Measurements from ENCODE around the gene DYNC1H1. TPM values are rescaled to one million over a fixed set of nuclear protein-coding genes. Genes with fewer than 3 reads are reported as not detected.
A peak's percentile ranks its signal among the peaks of the same experiment; 100 is the strongest.

The DYNC1H1 gene
- total RNA-seq, 1 experiment from 2014 or later: 606 TPM

GRCh38 chr14:101966742-101967141 lies 2.4 kb downstream of the DYNC1H1 start:
- ChIA-PET CTCF (no interaction called here), POLR2A (ENCODE audit: unreplicated experiment) (interaction anchor here (0.6 kb wide), 1 partner anchor 157 kb away, joined by 3 read pairs; no protein-coding TSS in a partner anchor)
- peak; percentile 30 for DNase-seq
- Histone ChIP-seq H3K4me1 (ENCODE audit: insufficient read depth, low read length) (peaks cover 59% of the 10 kb centered on the region), H3K27ac (ENCODE audit: low read length) (peak overlapping the region; percentile 56), H3K36me3 (ENCODE audit: low read depth, low read length) (peaks cover 26% of the 10 kb centered on the region), H3K4me2 (ENCODE audit: low read length) (peak overlapping the region; percentile 88), H3K9ac (ENCODE audit: low read length) (peak overlapping the region; percentile 91), H3K9me3 (ENCODE audit: low read length) (no peaks in the 10 kb centered on the region), H3K4me3 (ENCODE audit: low read length) (peak overlapping the region; percentile 81), H3K9me2 (replicated peaks; ENCODE audit: low read length) (no peaks in the 10 kb centered on the region), H3K27me3 (ENCODE audit: low read length) (no peaks in the 10 kb centered on the region), H3F3A (ENCODE audit: low read length, unreplicated experiment) (peaks cover 4% of the 10 kb centered on the region), H3K79me2 (ENCODE audit: low read length) (peaks cover 74% of the 10 kb centered on the region), H4K20me1 (ENCODE audit: low read length) (peaks cover 13% of the 10 kb centered on the region; the same call in 1 of the 2 replicates), H2AFZ (ENCODE audit: low read length) (no peak overlapping the region)
- intact Hi-C loops (cut with micrococcal nuclease): loop anchor here (2.0 kb wide), 1 partner anchor 14 kb away; no protein-coding TSS in a partner anchor
- BruUV-seq (replicated peaks): TSS peak; percentile 53
- TF ChIP-seq CTCF (conservative IDR thresholded peaks at IDR 0.05; ENCODE audit: low read depth, low read length) (no peak), EZH2 (IDR thresholded peaks at IDR 0.05; ENCODE audit: low read length, unreplicated experiment) (no peak), EZH2phosphoT487 (IDR thresholded peaks at IDR 0.05; ENCODE audit: borderline replicate concordance, low read length) (no peak)
- no peak for ATAC-seq

GRCh38 chr14:101968186-101968585 lies 3.8 kb downstream of the DYNC1H1 start:
- peak overlapping the region; percentile 81 for H3K4me3 ChIP-seq (ENCODE audit: low read length)
- BruUV-seq (replicated peaks): no TSS peak
- peak overlapping the region; percentile 88 for H3K4me2 ChIP-seq (ENCODE audit: low read length)
- ATAC-seq: no peak
- POLR2A ChIA-PET (ENCODE audit: unreplicated experiment): no interaction called here
- peaks cover 85% of the 10 kb centered on the region for H3K79me2 ChIP-seq (ENCODE audit: low read length)
- peaks cover 13% of the 10 kb centered on the region; the same call in 1 of the 2 replicates for H4K20me1 ChIP-seq (ENCODE audit: low read length)
- intact Hi-C loops (cut with micrococcal nuclease): no loop called here
- peaks cover 8% of the 10 kb centered on the region for H3F3A ChIP-seq (ENCODE audit: low read length, unreplicated experiment)
- CTCF ChIA-PET: no interaction called here
- H3K36me3 ChIP-seq (ENCODE audit: low read depth, low read length): peaks cover 26% of the 10 kb centered on the region
- TF ChIP-seq EZH2phosphoT487 (IDR thresholded peaks at IDR 0.05; ENCODE audit: borderline replicate concordance, low read length) (no peak), EZH2 (IDR thresholded peaks at IDR 0.05; ENCODE audit: low read length, unreplicated experiment) (no peak), CTCF (conservative IDR thresholded peaks at IDR 0.05; ENCODE audit: low read depth, low read length) (no peak)
- H2AFZ ChIP-seq (ENCODE audit: low read length): no peak overlapping the region
- peak overlapping the region; percentile 91 for H3K9ac ChIP-seq (ENCODE audit: low read length)
- H3K27me3 ChIP-seq (ENCODE audit: low read length): no peaks in the 10 kb centered on the region
- no peaks in the 10 kb centered on the region for H3K9me2 ChIP-seq (replicated peaks; ENCODE audit: low read length)
- H3K27ac ChIP-seq (ENCODE audit: low read length): peak overlapping the region; percentile 56
- DNase-seq: no peak
- peaks cover 56% of the 10 kb centered on the region for H3K4me1 ChIP-seq (ENCODE audit: insufficient read depth, low read length)
- H3K9me3 ChIP-seq (ENCODE audit: low read length): no peaks in the 10 kb centered on the region

- Histone ChIP-seq H3F3A (ENCODE audit: low read length, unreplicated experiment) (peaks cover 8% of the 10 kb centered on the region), H3K9me3 (ENCODE audit: low read length) (no peaks in the 10 kb centered on the region), H3K9me2 (replicated peaks; ENCODE audit: low read length) (no peaks in the 10 kb centered on the region), H3K9ac (ENCODE audit: low read length) (no peak overlapping the region), H3K4me1 (ENCODE audit: insufficient read depth, low read length) (peaks cover 57% of the 10 kb centered on the region), H3K4me3 (ENCODE audit: low read length) (no peak overlapping the region), H3K4me2 (ENCODE audit: low read length) (peak overlapping the region; percentile 30), H3K27ac (ENCODE audit: low read length) (peak overlapping the region; percentile 19; the same call in 1 of the 2 replicates), H2AFZ (ENCODE audit: low read length) (no peak overlapping the region), H3K36me3 (ENCODE audit: low read depth, low read length) (peaks cover 26% of the 10 kb centered on the region), H4K20me1 (ENCODE audit: low read length) (peaks cover 13% of the 10 kb centered on the region; the same call in 1 of the 2 replicates), H3K27me3 (ENCODE audit: low read length) (no peaks in the 10 kb centered on the region), H3K79me2 (ENCODE audit: low read length) (peaks cover 96% of the 10 kb centered on the region)
- ChIA-PET CTCF (no interaction called here), POLR2A (ENCODE audit: unreplicated experiment) (no interaction called here)
- DNase-seq: no peak
- no TSS peak for BruUV-seq (replicated peaks)
- ATAC-seq: no peak
- intact Hi-C loops (cut with micrococcal nuclease): no loop called here
- TF ChIP-seq CTCF (conservative IDR thresholded peaks at IDR 0.05; ENCODE audit: low read depth, low read length): no peak
- TF ChIP-seq EZH2phosphoT487 (IDR thresholded peaks at IDR 0.05; ENCODE audit: borderline replicate concordance, low read length): no peak
- no peak for TF ChIP-seq EZH2 (IDR thresholded peaks at IDR 0.05; ENCODE audit: low read length, unreplicated experiment)
Measured at GRCh38 chr14:101969481-101969880, 5.1 kb downstream of the DYNC1H1 start.
